Mesendoderm (in vitro differentiated cells): Measurements from ENCODE around the gene HOXB5.

Source experiments
- DNase-seq: peaks from one replicate; pipeline ENCODE4 v3.0.0; 2013
- H2AK5ac ChIP-seq: 2 replicates; pipeline ENCODE4 v1.6.1; 2013; ENCODE audit warnings: low read length, inconsistent platforms
- H2BK120ac ChIP-seq: 2 replicates; pipeline ENCODE4 v1.6.1; 2013; ENCODE audit warnings: low read depth, mild to moderate bottlenecking, low read length, moderate library complexity, mixed read lengths
- H2BK15ac ChIP-seq: replicated peaks from 2 replicates; pipeline ENCODE4 v1.6.1; 2013; ENCODE audit warnings: low read depth, mild to moderate bottlenecking, moderate library complexity
- H2BK5ac ChIP-seq: 2 replicates; pipeline ENCODE4 v1.6.1; 2013; ENCODE audit warnings: low read length, inconsistent platforms
- H3K18ac ChIP-seq: 2 replicates; pipeline ENCODE4 v1.6.1; 2013; ENCODE audit warnings: mild to moderate bottlenecking, low read length, mixed read lengths
- H3K23ac ChIP-seq: one replicate; pipeline ENCODE4 v1.6.1; 2013; ENCODE audit warnings: low read length
- H3K27ac ChIP-seq: 2 replicates; pipeline ENCODE4 v1.5.1; 2013; ENCODE audit warnings: low read depth, mild to moderate bottlenecking, inconsistent platforms, low read length, moderate library complexity
- H3K27me3 ChIP-seq: 2 replicates; pipeline ENCODE4 v1.6.1; 2013; ENCODE audit warnings: low read length, control low read depth, mild to moderate bottlenecking, inconsistent platforms; ENCODE audit not compliant: insufficient read depth, poor library complexity
- H3K36me3 ChIP-seq: 2 replicates; pipeline ENCODE4 v1.6.1; 2013; ENCODE audit warnings: low read length, inconsistent platforms; ENCODE audit not compliant: control insufficient read depth, insufficient read depth
- H3K4ac ChIP-seq: one replicate; pipeline ENCODE4 v1.6.1; 2013; ENCODE audit warnings: low read depth, mild to moderate bottlenecking, low read length, moderate library complexity
- H3K4me1 ChIP-seq: 2 replicates; pipeline ENCODE4 v1.6.1; 2013; ENCODE audit warnings: low read depth, low read length, inconsistent platforms; ENCODE audit not compliant: control insufficient read depth
- H3K4me2 ChIP-seq: 2 replicates; pipeline ENCODE4 v1.6.1; 2013; ENCODE audit warnings: low read length
- H3K4me3 ChIP-seq: 2 replicates; pipeline ENCODE4 v1.5.1; 2013; ENCODE audit warnings: mild to moderate bottlenecking, low read length
- H3K56ac ChIP-seq: one replicate; pipeline ENCODE4 v1.6.1; 2013; ENCODE audit warnings: low read length
- H3K79me1 ChIP-seq: 2 replicates; pipeline ENCODE4 v1.6.1; 2013; ENCODE audit warnings: low read length, inconsistent platforms
- H3K79me2 ChIP-seq: 2 replicates; pipeline ENCODE4 v1.6.1; 2013; ENCODE audit warnings: mild to moderate bottlenecking, low read length; ENCODE audit not compliant: control insufficient read depth, insufficient read depth
- H3K9ac ChIP-seq: 2 replicates; pipeline ENCODE4 v1.6.1; 2013; ENCODE audit warnings: low read length, inconsistent platforms
- H4K5ac ChIP-seq: one replicate; pipeline ENCODE4 v1.6.1; 2013; ENCODE audit warnings: low read length
- H4K8ac ChIP-seq: one replicate; pipeline ENCODE4 v1.6.1; 2013; ENCODE audit warnings: low read depth, mild to moderate bottlenecking, control low read depth, low read length, moderate library complexity
- WGBS: extraction: QIAGEN DNeasy Blood & Tissue Kit; methylation state at CpG from one replicate; pipeline ENCODE4 v1.1.7; 2013; ENCODE audit warnings: low lambda C conversion rate, missing lambda C conversion rate; ENCODE audit not compliant: insufficient coverage; ENCODE audit errors: extremely low coverage; 5-methylcytosine and 5-hydroxymethylcytosine counted together

HOXB5 gene

GRCh38 chr17:48558831-48559121, 34.8 kb downstream of the HOXB5 start:
- H3K27me3 ChIP-seq, result peaks cover 91% of the 10 kb centered on the region
- H3K4me3 ChIP-seq, result no peak overlapping the region
- no peak overlapping the region for H3K4me2 ChIP-seq
- no peak overlapping the region for H3K9ac ChIP-seq
- no peak overlapping the region for H3K23ac ChIP-seq
- no peak overlapping the region for H3K56ac ChIP-seq
- no peaks in the 10 kb centered on the region for H3K4me1 ChIP-seq
- no peak overlapping the region for H4K5ac ChIP-seq
- H3K4ac ChIP-seq, result no peak overlapping the region
- DNase-seq, result no peak
- H3K36me3 ChIP-seq, result no peaks in the 10 kb centered on the region
- no peak overlapping the region for H2BK120ac ChIP-seq
- no peaks in the 10 kb centered on the region for H3K79me1 ChIP-seq
- H4K8ac ChIP-seq, result no peak overlapping the region
- H3K79me2 ChIP-seq, result no peaks in the 10 kb centered on the region
- no peak overlapping the region for H2AK5ac ChIP-seq
- no peak overlapping the region for H3K27ac ChIP-seq
- no peak overlapping the region for H2BK5ac ChIP-seq
- WGBS, result no CpG with 5 or more reads among the region's 2 CpGs
- no peak overlapping the region for H3K18ac ChIP-seq
- no peak overlapping the region for H2BK15ac ChIP-seq

GRCh38 chr17:48558057-48558830, 35.3 kb downstream of the HOXB5 start:
- H3K4me3 ChIP-seq, result no peak overlapping the region
- no CpG with 5 or more reads among the region's 13 CpGs for WGBS
- H4K8ac ChIP-seq, result no peak overlapping the region
- no peak overlapping the region for H3K4me2 ChIP-seq
- peaks cover 88% of the 10 kb centered on the region for H3K27me3 ChIP-seq
- no peak overlapping the region for H3K23ac ChIP-seq
- H3K56ac ChIP-seq, result no peak overlapping the region
- no peak overlapping the region for H2BK15ac ChIP-seq
- H2BK5ac ChIP-seq, result no peak overlapping the region
- H4K5ac ChIP-seq, result no peak overlapping the region
- H3K4ac ChIP-seq, result no peak overlapping the region
- H3K79me2 ChIP-seq, result no peaks in the 10 kb centered on the region
- no peak overlapping the region for H2BK120ac ChIP-seq
- H3K27ac ChIP-seq, result no peak overlapping the region
- no peaks in the 10 kb centered on the region for H3K4me1 ChIP-seq
- no peak overlapping the region for H2AK5ac ChIP-seq
- no peak overlapping the region for H3K9ac ChIP-seq
- no peaks in the 10 kb centered on the region for H3K79me1 ChIP-seq
- no peak for DNase-seq
- no peaks in the 10 kb centered on the region for H3K36me3 ChIP-seq
- no peak overlapping the region for H3K18ac ChIP-seq

- no peak overlapping the region for H3K4ac ChIP-seq
- no peak overlapping the region for H3K27ac ChIP-seq
- no peak overlapping the region for H3K4me2 ChIP-seq
- H3K9ac ChIP-seq, result no peak overlapping the region
- H3K4me1 ChIP-seq, result no peaks in the 10 kb centered on the region
- no peaks in the 10 kb centered on the region for H3K36me3 ChIP-seq
- no peak for DNase-seq
- H2BK120ac ChIP-seq, result no peak overlapping the region
- H4K5ac ChIP-seq, result no peak overlapping the region
- no peak overlapping the region for H4K8ac ChIP-seq
- H2BK5ac ChIP-seq, result no peak overlapping the region
- H3K79me2 ChIP-seq, result no peaks in the 10 kb centered on the region
- H3K18ac ChIP-seq, result no peak overlapping the region
- H3K79me1 ChIP-seq, result no peaks in the 10 kb centered on the region
- no peak overlapping the region for H2AK5ac ChIP-seq
- H3K23ac ChIP-seq, result no peak overlapping the region
- peaks cover 85% of the 10 kb centered on the region for H3K27me3 ChIP-seq
- H3K4me3 ChIP-seq, result no peak overlapping the region
- WGBS, result no CpG with 5 or more reads among the region's 7 CpGs
- no peak overlapping the region for H3K56ac ChIP-seq
- H2BK15ac ChIP-seq, result no peak overlapping the region
These were observed 36.8 kb downstream of the HOXB5 start for GRCh38 chr17:48556576-48557401.

- no peaks in the 10 kb centered on the region for H3K79me2 ChIP-seq
- H4K5ac ChIP-seq, result no peak overlapping the region
- peaks cover 85% of the 10 kb centered on the region for H3K27me3 ChIP-seq
- H2BK120ac ChIP-seq, result no peak overlapping the region
- no peak overlapping the region for H3K23ac ChIP-seq
- H3K27ac ChIP-seq, result no peak overlapping the region
- no peak overlapping the region for H3K9ac ChIP-seq
- no peak overlapping the region for H4K8ac ChIP-seq
- DNase-seq, result no peak
- H2AK5ac ChIP-seq, result no peak overlapping the region
- H3K4me1 ChIP-seq, result no peaks in the 10 kb centered on the region
- no peak overlapping the region for H3K4me2 ChIP-seq
- no peak overlapping the region for H3K18ac ChIP-seq
- no CpG with 5 or more reads among the region's 5 CpGs for WGBS
- H3K4me3 ChIP-seq, result no peak overlapping the region
- H3K56ac ChIP-seq, result no peak overlapping the region
- H3K4ac ChIP-seq, result no peak overlapping the region
- no peaks in the 10 kb centered on the region for H3K79me1 ChIP-seq
- no peaks in the 10 kb centered on the region for H3K36me3 ChIP-seq
- no peak overlapping the region for H2BK15ac ChIP-seq
- H2BK5ac ChIP-seq, result no peak overlapping the region
These were observed 37.4 kb downstream of the HOXB5 start for GRCh38 chr17:48556229-48556575.

GRCh38 chr17:48555258-48556228, 38.0 kb downstream of the HOXB5 start:
- Histone ChIP-seq H3K4me3 (no peak overlapping the region), H3K4me2 (peak overlapping the region; percentile 14), H3K27me3 (peaks cover 84% of the 10 kb centered on the region), H3K79me1 (no peaks in the 10 kb centered on the region), H3K27ac (no peak overlapping the region), H3K79me2 (no peaks in the 10 kb centered on the region), H3K9ac (no peak overlapping the region), H2BK120ac (no peak overlapping the region), H2BK5ac (no peak overlapping the region), H2AK5ac (no peak overlapping the region), H3K36me3 (no peaks in the 10 kb centered on the region), H2BK15ac (no peak overlapping the region), H3K18ac (peak overlapping the region; percentile 22), H3K4me1 (no peaks in the 10 kb centered on the region), H4K8ac (no peak overlapping the region), H3K23ac (no peak overlapping the region), H4K5ac (no peak overlapping the region), H3K4ac (no peak overlapping the region), H3K56ac (no peak overlapping the region)
- DNase-seq, result no peak
- WGBS, result no CpG with 5 or more reads among the region's 36 CpGs
